PC-9 (cell line): ENCODE results near the gene CCNB1.

Experiments
- CTCF ChIP-seq: fragments of 200-600 bp; sonication (generic); conservative IDR thresholded peaks from 2 replicates; pipeline ENCODE4 v1.6.1; 2017; ENCODE audit warnings: mixed run types, antibody characterized with exemption, mild to moderate bottlenecking, moderate library complexity
- EZH2 ChIP-seq: fragments of 200-600 bp; sonication (generic); IDR thresholded peaks from 2 replicates; pipeline ENCODE4 v1.8.0; 2017; ENCODE audit warnings: antibody characterized with exemption, low read depth

- TF ChIP-seq CTCF (no peak), EZH2 (no peak)
These were observed 37.5 kb upstream of the CCNB1 start for GRCh38 chr5:69129413-69129812.
